Measurements from ENCODE around the gene P3H2.

Gene P3H2

DNA sequence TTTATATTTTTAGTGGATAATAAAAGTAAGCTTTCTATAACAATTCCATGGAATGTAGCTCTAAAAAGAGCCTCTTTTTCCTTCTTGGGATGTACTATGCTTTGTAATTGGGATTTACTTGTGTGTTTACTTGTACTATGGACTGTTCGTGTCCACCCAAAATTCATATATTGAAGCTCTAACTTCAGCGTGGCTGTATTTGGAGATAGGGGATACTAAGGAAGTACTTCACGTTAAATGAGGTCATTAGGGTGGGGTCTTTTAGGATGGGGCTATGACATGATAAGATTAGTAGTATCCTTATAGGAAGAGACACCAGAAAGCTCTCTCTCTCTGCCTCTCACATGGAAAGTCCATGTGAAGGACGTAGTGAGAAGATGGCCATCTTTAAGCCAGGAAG, 64.9 kb downstream of the P3H2 start:
- DNase-seq (ENCODE audit: low read depth) = no peak

GRCh38 chr3:190053919-190054672, 66.6 kb downstream of the P3H2 start:
- DNase-seq (ENCODE audit: low read depth) = no peak

DNA sequence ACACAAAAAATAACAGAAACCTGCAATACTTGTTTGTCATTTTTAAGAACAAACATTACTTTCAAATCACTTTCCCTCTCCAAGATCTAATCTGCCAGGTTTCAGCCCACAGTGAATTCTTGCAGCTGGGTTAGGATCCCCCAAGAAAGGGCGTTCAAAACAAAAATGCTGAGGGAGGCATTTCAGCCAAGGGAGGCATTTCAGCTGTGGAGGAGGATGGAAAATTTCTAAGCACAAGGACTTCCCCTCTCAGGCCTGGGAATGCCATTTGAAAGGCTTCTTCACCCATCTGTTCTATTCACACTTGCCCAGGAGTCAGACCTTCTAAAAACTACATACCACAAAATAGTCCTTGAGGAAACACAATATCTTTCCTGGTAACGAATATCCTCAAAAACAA, 69.1 kb downstream of the P3H2 start:
- no peak for DNase-seq (ENCODE audit: low read depth)

GRCh38 chr3:190048932-190049441, 71.7 kb downstream of the P3H2 start:
- DNase-seq (ENCODE audit: low read depth) = no peak

GRCh38 chr3:190044974-190045373, 75.7 kb downstream of the P3H2 start:
- DNase-seq (ENCODE audit: low read depth) = no peak

- no peak for DNase-seq (ENCODE audit: low read depth)
These were observed 76.6 kb downstream of the P3H2 start for GRCh38 chr3:190044142-190044541.

- no peak for DNase-seq (ENCODE audit: low read depth)
These were observed 77.0 kb downstream of the P3H2 start for GRCh38 chr3:190043741-190044140.

GRCh38 chr3:190042558-190042957, 78.1 kb downstream of the P3H2 start:
- DNase-seq (ENCODE audit: low read depth) = no peak

GRCh38 chr3:190041333-190042041, 79.2 kb downstream of the P3H2 start:
- no peak for DNase-seq (ENCODE audit: low read depth)

DNA sequence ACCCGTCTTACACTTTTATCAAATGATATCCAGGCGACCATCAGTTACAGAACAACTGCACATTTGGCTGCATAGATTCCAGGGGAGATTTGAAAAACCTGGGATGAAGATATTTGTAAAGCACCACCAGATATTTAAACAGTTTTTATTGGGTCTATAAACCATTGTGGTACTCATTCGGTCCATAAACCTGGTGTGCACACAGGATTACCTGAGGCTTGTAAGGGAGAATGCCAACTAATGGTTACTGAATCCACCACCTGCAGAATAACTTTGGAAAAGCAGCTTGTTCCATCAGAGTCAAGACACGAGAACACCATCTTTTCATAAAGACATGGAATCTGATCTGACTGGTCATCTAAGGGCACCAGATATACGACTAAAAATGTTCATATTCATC, 80.6 kb downstream of the P3H2 start:
- no peak for DNase-seq (ENCODE audit: low read depth)

DNA sequence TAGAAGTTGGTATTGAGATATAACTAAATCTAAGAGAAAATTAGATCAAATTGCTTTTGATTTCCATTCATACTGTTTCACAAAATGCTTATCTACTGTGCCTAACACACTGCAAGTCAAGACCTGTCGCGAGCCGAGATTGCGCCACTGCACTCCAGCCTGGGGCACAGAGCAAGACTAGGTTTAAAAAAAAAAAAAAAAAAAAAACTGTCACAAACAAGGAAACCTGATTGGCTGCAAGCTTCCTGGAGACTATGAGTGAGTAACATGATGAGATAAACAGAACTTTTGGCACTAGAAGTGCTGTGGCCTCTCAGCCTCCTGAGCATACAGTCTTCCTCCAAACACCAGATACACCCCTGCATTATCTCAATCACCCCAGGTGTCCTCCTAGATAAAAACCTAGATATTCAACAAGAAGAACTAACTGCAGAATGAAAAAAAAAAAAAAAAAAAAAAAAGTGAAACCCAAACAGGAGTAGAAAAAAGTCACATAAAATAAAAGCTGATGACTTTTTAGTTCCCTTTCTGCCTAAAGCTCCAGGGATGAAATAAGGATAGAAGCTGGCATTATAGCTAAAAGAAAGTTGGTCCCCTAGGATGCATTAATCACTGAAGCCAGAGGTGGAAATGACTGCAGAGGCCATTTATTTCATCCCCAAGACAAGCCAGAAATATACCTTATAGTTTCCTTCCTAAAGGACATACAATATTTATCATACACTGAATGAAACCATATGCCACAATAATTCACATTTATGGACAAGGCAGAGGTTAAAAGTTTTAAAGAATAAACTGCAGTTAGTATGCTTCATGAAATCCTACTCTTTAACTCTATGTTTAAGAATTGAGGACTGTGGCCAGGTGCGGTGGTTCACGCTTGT, 82.4 kb downstream of the P3H2 start:
- no peak for DNase-seq (ENCODE audit: low read depth)

GRCh38 chr3:190036631-190037030, 84.1 kb downstream of the P3H2 start:
- no peak for DNase-seq (ENCODE audit: low read depth)

DNA sequence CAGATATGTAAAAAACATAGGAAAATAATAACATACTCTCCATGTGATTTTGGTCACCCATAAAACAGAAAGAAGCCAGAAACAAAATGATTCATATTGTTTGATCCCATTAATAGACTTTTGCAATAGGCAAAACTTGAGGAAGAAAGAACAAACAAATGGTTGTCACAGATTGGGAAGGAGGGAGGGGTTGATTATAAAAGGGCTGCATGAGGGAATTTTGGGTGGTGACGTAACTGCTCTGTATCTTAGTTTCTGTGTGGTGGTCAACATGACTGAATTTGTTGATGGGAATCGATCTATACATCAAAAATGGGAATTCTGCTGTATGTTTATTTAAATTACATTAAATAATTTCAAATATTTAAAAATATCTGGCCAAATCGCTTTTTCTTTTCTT, 86.3 kb downstream of the P3H2 start:
- DNase-seq (ENCODE audit: low read depth) = no peak

DNA sequence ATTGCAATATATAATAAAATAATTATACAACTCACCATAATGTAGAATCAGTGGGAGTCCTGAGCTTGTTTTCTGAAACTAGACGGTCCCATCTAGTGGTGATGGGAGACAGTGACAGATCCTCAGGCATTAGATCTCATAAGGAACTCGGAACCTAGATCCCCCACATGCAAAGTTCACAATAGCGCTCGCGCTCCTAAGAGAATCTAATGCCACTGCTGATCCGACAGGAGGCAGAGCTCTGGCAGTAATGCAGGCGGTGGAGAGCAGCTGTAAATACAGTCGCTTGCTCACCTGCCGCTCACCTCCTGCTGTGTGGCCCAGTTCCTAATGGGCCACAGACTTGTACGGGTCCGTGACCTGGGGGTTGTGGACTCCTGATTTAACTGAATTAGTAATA, 87.8 kb downstream of the P3H2 start:
- no peak for DNase-seq (ENCODE audit: low read depth)

- DNase-seq (ENCODE audit: low read depth) = no peak
These were observed 88.6 kb downstream of the P3H2 start for GRCh38 chr3:190031887-190032752.

GRCh38 chr3:190027116-190027515, 93.6 kb downstream of the P3H2 start:
- no peak for DNase-seq (ENCODE audit: low read depth)

GRCh38 chr3:190026154-190026553, 94.5 kb downstream of the P3H2 start:
- no peak for DNase-seq (ENCODE audit: low read depth)

DNA sequence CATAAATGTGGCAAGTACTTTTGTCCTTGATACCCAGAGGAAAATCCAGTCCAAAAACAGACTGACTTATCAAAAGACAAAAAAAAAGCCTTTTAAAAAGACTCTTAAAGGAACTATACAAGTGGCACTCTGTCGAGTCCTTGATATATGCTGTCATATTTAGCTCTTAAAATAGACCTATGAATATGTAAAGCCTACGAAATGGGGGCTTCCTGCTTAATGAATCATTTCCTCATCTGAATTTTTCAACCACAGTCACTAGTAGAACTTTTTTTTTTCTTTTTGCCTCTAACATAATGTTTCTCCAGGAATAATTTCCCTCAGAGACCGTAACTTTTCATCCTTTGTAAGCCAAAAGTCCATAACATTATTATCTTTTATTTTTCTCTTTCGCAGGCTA, 95.8 kb downstream of the P3H2 start:
- DNase-seq (ENCODE audit: low read depth) = no peak

DNA sequence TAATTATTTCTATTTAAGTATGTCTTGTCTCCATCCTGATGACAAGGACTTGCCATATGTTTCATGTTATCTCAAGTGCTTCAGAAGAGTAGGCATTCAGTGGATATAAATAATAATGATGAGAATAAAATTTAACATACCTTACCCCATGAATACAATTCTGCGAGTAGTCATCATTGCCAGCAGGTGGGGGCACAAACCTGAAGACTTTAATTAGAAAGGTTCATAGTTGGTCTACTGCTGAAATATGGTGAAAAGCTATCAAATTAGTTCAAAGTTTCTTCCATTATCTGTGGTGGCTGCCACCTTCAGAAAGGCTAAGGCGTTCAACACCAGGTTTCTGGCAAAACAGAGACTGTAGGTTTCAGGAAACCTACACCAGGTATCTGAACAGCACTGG, 100.9 kb downstream of the P3H2 start:
- DNase-seq (ENCODE audit: low read depth) = no peak

DNA sequence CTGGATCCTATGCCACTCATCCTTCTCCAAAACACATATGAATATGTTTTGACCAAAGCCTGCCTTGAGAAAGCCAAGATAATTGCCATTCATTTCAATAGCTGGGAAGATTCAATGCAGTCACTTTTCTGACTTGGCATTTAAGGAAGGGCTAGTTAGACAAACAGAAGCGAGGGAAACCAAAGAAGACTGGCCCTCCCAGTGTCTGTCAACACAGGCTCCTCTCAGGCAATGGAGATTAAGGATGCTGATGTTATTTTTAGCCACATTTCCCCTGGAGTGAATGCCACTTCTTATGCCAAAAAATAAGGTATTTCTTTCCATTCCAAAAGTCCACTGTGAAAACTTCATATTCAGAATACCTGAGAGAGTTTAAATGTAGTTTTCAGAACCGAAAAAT, 101.7 kb downstream of the P3H2 start:
- DNase-seq (ENCODE audit: low read depth) = no peak

GRCh38 chr3:190018460-190018859, 102.2 kb downstream of the P3H2 start:
- DNase-seq (ENCODE audit: low read depth) = no peak

Data from activated T-helper 9 cell treated with anti-CD3 and anti-CD28 coated beads, Interleukin-2, amount 50 U/mL, for 16 hours (primary cell).